WTC11 (cell line): ENCODE results near the gene AQP1. TPM values are rescaled to one million over a fixed set of nuclear protein-coding genes. Genes with fewer than 3 reads are reported as not detected.

Experiments
- ATAC-seq: fragments of 200-7000 bp; cut with Tn5 transposase; 2 replicates; pipeline ENCODE4 v1.10.0; 2021; ENCODE audit warnings: mild to moderate bottlenecking, moderate library complexity
- CTCF ChIA-PET: fragments of 300-600 bp; sonication (Branson Sonifier 250); formaldehyde crosslinking; loops from one replicate; lab custom pipeline; 2021; ENCODE audit warnings: antibody characterized with exemption; lab: Charles Lee
- POLR2A ChIA-PET: fragments of 350-600 bp; sonication (Branson Sonifier 250); formaldehyde crosslinking; loops from one replicate; lab custom pipeline; 2021; ENCODE audit warnings: antibody characterized with exemption; lab: Charles Lee
- DNase-seq: peaks from one replicate; pipeline ENCODE4 v3.0.0; 2021; ENCODE audit warnings: low spot score
- H3K27ac Mint-ChIP-seq: 2 replicates; pipeline ENCODE4 v1.8.0; 2021; ENCODE audit warnings: mixed read lengths
- H3K27me3 Mint-ChIP-seq: 2 replicates; pipeline ENCODE4 v1.8.0; 2021; ENCODE audit warnings: low read depth, mild to moderate bottlenecking, moderate library complexity, mixed read lengths
- H3K36me3 Mint-ChIP-seq: 2 replicates; pipeline ENCODE4 v1.8.0; 2021; ENCODE audit warnings: mixed read lengths
- H3K4me1 Mint-ChIP-seq: 2 replicates; pipeline ENCODE4 v1.8.0; 2022; ENCODE audit warnings: mixed read lengths
- H3K4me3 Mint-ChIP-seq: 2 replicates; pipeline ENCODE4 v1.8.0; 2021; ENCODE audit warnings: mild to moderate bottlenecking, moderate library complexity, mixed read lengths
- H3K9me3 Mint-ChIP-seq: 2 replicates; pipeline ENCODE4 v1.8.0; 2021; ENCODE audit warnings: mixed read lengths
- E2F4 ChIP-seq: sonication (generic); formaldehyde crosslinking; IDR thresholded peaks from 2 replicates; pipeline ENCODE4 v1.8.1; 2022; ENCODE audit warnings: low read depth, mild to moderate bottlenecking, moderate library complexity, missing genetic modification reagents, borderline replicate concordance
- ESRRA ChIP-seq: sonication (generic); formaldehyde crosslinking; IDR thresholded peaks from 2 replicates; pipeline ENCODE4 v1.8.1; 2022; ENCODE audit warnings: mild to moderate bottlenecking, missing genetic modification reagents, borderline replicate concordance
- GRHL2 ChIP-seq: fragments of 250-450 bp; sonication (Bioruptor Pico); IDR thresholded peaks from 2 replicates; pipeline ENCODE4 v1.8.0; 2022; ENCODE audit warnings: mild to moderate bottlenecking, moderate library complexity; ENCODE audit not compliant: insufficient replicate concordance, severe bottlenecking
- JUN ChIP-seq: sonication (generic); formaldehyde crosslinking; IDR thresholded peaks from 2 replicates; pipeline ENCODE4 v1.8.0; 2023; ENCODE audit warnings: mild to moderate bottlenecking, missing genetic modification reagents
- KAT7 ChIP-seq: sonication (generic); formaldehyde crosslinking; IDR thresholded peaks from 2 replicates; pipeline ENCODE4 v1.8.1; 2023; ENCODE audit warnings: missing genetic modification reagents, mild to moderate bottlenecking, borderline replicate concordance
- NR1H2 ChIP-seq: sonication (generic); formaldehyde crosslinking; IDR thresholded peaks from 2 replicates; pipeline ENCODE4 v1.9.0; 2021; ENCODE audit warnings: mild to moderate bottlenecking, moderate library complexity, missing genetic modification reagents
- ZBTB21 ChIP-seq: sonication (generic); formaldehyde crosslinking; IDR thresholded peaks from 2 replicates; pipeline ENCODE4 v1.8.1; 2023; ENCODE audit warnings: mild to moderate bottlenecking, missing genetic modification reagents, borderline replicate concordance
- ZNF232 ChIP-seq: sonication (generic); formaldehyde crosslinking; IDR thresholded peaks from 2 replicates; pipeline ENCODE4 v1.8.0; 2022; ENCODE audit warnings: mild to moderate bottlenecking, missing genetic modification reagents
- ZNF263 ChIP-seq: sonication (generic); formaldehyde crosslinking; IDR thresholded peaks from 2 replicates; pipeline ENCODE4 v1.8.1; 2022; ENCODE audit warnings: low read depth, mild to moderate bottlenecking, moderate library complexity, missing genetic modification reagents
- ZSCAN18 ChIP-seq: fragments of 250-450 bp; sonication (Bioruptor Pico); IDR thresholded peaks from 2 replicates; pipeline ENCODE4 v2.1.2; 2022; ENCODE audit warnings: mild to moderate bottlenecking, moderate library complexity
- total RNA-seq: library from RNA; stranded (reverse); gene quantifications from 3 replicates; pipeline ENCODE4 v1.2.3, GENCODE V29; 2021
- TF ChIP-seq, protein P1 (sequence below): sonication (generic); formaldehyde crosslinking; IDR thresholded peaks from 2 replicates; pipeline ENCODE4 v1.8.1; 2023; ENCODE audit warnings: mild to moderate bottlenecking, missing genetic modification reagents, borderline replicate concordance

The AQP1 gene
- total RNA-seq, 1 experiment from 2014 or later, result 0.81 TPM

DNA sequence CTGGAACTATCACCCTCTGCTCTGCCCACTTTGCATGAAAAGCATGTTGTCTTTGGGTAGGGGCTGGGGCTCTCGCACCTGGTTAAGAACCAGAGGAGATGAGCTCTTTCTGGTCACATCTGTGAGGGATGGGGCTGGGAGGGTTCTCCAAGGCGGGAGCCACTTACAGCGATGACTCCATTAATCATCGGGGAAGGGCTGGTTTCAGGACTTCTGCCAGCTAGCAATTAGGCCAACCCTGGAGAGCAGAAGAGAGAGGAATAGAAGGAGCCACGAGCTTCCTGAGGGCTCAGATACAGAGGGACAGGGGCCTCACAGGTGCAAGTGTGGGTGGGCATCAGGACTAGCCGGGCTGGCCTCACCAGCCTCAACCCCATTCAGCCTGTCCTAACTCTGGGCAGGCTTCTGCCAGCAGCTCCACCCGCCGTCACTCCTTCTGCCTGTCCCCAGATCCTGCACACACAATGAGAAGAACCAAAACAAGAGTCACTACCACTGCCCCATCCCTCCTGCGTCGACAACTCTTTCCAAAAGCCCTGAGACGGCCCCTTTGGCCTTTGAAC is 8.4 kb downstream of the AQP1 start:
- no peak overlapping the region for H3K27ac Mint-ChIP-seq
- H3K36me3 Mint-ChIP-seq, result no peaks in the 10 kb centered on the region
- H3K9me3 Mint-ChIP-seq, result no peaks in the 10 kb centered on the region
- H3K4me1 Mint-ChIP-seq, result 0 out of 2 replicates have a peak, but pooled peaks cover 7% of the 10 kb centered on the region
- CTCF ChIA-PET, result interaction anchor here (1.1 to 2.6 kb wide), 3 partner anchors 11 to 64 kb away, joined by 3 to 23 read pairs (median 8); no protein-coding TSS in a partner anchor
- no peaks in the 10 kb centered on the region for H3K27me3 Mint-ChIP-seq
- DNase-seq, result peak; percentile 5
- TF ChIP-seq NR1H2 (CRISPR knock-in tag) (no peak), KAT7 (CRISPR knock-in tag) (no peak), ESRRA (CRISPR knock-in tag) (no peak), ZBTB21 (CRISPR knock-in tag) (no peak), ZSCAN18 (CRISPR knock-in tag) (no peak), E2F4 (CRISPR knock-in tag) (no peak), ZNF232 (CRISPR knock-in tag) (no peak)
- TF ChIP-seq, protein P1, sequence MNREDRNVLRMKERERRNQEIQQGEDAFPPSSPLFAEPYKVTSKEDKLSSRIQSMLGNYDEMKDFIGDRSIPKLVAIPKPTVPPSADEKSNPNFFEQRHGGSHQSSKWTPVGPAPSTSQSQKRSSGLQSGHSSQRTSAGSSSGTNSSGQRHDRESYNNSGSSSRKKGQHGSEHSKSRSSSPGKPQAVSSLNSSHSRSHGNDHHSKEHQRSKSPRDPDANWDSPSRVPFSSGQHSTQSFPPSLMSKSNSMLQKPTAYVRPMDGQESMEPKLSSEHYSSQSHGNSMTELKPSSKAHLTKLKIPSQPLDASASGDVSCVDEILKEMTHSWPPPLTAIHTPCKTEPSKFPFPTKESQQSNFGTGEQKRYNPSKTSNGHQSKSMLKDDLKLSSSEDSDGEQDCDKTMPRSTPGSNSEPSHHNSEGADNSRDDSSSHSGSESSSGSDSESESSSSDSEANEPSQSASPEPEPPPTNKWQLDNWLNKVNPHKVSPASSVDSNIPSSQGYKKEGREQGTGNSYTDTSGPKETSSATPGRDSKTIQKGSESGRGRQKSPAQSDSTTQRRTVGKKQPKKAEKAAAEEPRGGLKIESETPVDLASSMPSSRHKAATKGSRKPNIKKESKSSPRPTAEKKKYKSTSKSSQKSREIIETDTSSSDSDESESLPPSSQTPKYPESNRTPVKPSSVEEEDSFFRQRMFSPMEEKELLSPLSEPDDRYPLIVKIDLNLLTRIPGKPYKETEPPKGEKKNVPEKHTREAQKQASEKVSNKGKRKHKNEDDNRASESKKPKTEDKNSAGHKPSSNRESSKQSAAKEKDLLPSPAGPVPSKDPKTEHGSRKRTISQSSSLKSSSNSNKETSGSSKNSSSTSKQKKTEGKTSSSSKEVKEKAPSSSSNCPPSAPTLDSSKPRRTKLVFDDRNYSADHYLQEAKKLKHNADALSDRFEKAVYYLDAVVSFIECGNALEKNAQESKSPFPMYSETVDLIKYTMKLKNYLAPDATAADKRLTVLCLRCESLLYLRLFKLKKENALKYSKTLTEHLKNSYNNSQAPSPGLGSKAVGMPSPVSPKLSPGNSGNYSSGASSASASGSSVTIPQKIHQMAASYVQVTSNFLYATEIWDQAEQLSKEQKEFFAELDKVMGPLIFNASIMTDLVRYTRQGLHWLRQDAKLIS (CRISPR knock-in tag), result no peak
- TF ChIP-seq, all 79 proteins: peak for 0
- no peak overlapping the region for H3K4me3 Mint-ChIP-seq
- POLR2A ChIA-PET, result no interaction called here
- no peak for ATAC-seq

DNA sequence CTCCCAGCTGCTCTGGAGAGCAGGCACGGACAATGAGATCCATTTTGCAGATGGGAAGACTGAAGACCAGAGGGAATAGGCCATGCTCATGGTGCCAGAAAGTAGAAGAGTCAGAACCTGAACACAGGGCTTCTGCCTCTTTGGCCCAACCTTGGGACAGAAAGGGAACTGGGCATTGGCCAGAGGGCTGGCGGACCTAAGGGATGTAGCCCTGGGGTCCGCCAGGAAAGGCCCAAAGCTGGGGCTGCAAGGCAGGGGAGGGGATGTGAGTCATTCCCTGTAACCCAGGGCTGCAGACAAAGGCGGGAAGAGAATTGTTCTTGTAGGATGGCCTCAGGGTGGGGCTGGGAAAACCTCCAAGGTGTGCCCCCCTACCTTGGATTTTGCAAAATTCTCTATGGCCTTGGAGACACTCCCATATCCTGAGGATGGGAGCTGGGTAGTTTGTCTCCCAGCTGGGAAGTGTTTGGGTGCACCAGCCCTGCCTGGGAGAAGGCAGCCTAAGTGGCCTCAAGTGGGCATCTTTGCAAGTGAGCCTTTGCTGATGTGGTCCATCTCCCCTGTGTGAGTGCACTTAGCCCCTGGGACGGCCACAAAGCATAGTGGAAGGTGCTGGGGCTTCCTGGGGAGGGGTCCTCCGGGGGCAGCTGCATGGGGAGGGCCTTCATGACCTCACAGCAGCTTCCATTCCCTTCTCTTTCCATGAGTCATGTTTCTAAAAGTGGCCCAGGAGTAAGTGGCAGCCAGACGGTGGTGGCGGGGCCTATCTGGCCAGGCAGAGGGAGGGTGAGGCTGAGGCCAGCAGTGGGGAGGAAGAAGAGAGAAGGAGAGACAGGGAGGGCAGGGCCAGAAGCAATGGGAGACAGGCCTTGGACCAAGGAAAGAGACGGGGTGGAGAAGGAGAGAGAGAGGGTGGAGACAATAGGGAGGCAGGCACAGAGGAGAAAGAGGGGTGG is 9.2 kb downstream of the AQP1 start:
- POLR2A ChIA-PET, result no interaction called here
- H3K9me3 Mint-ChIP-seq, result no peaks in the 10 kb centered on the region
- H3K4me1 Mint-ChIP-seq, result 0 out of 2 replicates have a peak, but pooled peaks cover 7% of the 10 kb centered on the region
- no peak overlapping the region for H3K27ac Mint-ChIP-seq
- CTCF ChIA-PET, result interaction anchor here (1.0 to 2.6 kb wide), 4 partner anchors 12 to 63 kb away, joined by 3 to 23 read pairs (median 6); no protein-coding TSS in a partner anchor
- H3K4me3 Mint-ChIP-seq, result no peak overlapping the region
- H3K27me3 Mint-ChIP-seq, result no peaks in the 10 kb centered on the region
- TF ChIP-seq GRHL2 (CRISPR knock-in tag), result no peak
- TF ChIP-seq ZNF263 (CRISPR knock-in tag), result no peak
- TF ChIP-seq JUN (CRISPR knock-in tag), result no peak
- ATAC-seq (no peak), DNase-seq (peak; percentile 2)
- H3K36me3 Mint-ChIP-seq, result no peaks in the 10 kb centered on the region
